Ovary (tissue), 3 donors: ENCODE results near the gene PLPPR4.

Source experiments
- CTCF ChIP-seq, 3 donors: fragments of 450-650 bp in 2 of 3; fragments of 200-600 bp in 1 of 3; IDR thresholded peaks; one replicate each; pipeline versions ENCODE4 v1.5.1 to v1.8.0; 2016 to 2022; ENCODE audit warnings: antibody characterized with exemption in 3 of 3, mild to moderate bottlenecking in 1 of 3
- EP300 ChIP-seq: sonication (generic); formaldehyde crosslinking; IDR thresholded peaks from one replicate; pipeline ENCODE4 v1.6.1; 2017; ENCODE audit warnings: antibody characterized with exemption
- POLR2A ChIP-seq: fragments of 450-650 bp; IDR thresholded peaks from one replicate; pipeline ENCODE4 v1.6.1; 2017; ENCODE audit warnings: antibody characterized with exemption, mild to moderate bottlenecking, moderate library complexity
- donor health status: DM: no; HTN: no; CAD: no.

- no peak for TF ChIP-seq CTCF (IDR thresholded peaks at IDR 0.05)
- no peak for TF ChIP-seq EP300
- no peak for TF ChIP-seq POLR2A
Measured at GRCh38 chr1:99358770-99359169, 94.5 kb downstream of the PLPPR4 start.
